CD4-positive, alpha-beta T cell treated with Interferon alpha-2 for 1 hour (primary cell): Measurements from ENCODE around the gene GNPAT.

Source experiments
- DNase-seq, 2 donors: peaks; one replicate each; pipeline ENCODE4 v3.0.0-alpha.2; 2020 to 2022

GNPAT gene

DNA sequence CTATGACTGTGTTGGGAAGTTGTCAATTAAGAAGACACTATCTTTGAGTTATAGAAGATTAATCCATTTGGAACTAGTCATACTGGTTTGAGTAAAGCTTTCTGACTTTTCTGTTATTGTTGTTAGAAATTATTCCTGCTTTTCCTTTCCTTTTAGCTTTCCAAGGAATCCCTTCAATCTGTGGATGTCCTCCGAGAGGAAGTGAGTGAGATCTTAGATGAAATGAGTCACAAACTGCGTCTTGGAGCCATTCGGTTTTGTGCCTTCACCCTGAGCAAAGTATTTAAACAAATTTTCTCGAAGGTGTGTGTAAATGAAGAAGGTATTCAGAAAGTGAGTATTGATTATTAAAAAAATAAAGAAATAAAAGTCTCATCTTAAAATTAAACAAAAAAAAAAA is 19.3 kb downstream of the GNPAT start:
- DNase-seq: no peak

DNA sequence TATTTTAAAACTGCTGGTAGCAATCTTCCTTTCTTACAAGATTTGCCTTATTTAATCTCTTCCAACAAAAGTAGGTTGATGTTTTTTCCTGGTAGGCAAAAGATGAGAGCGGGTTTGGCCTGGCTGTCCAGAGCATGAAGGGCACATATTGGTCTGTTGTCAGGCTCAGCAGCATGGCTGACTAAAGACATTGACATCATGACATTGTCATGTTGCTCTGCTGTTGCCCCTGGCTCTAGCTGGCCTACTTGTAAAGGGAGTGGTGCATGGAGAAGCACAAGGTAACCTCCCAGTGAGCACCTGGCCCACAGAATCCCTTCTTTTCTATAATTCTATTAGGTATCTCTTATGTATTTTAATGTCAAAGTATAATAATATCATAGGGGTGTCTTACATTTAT is 23.6 kb downstream of the GNPAT start:
- DNase-seq: no peak

DNA sequence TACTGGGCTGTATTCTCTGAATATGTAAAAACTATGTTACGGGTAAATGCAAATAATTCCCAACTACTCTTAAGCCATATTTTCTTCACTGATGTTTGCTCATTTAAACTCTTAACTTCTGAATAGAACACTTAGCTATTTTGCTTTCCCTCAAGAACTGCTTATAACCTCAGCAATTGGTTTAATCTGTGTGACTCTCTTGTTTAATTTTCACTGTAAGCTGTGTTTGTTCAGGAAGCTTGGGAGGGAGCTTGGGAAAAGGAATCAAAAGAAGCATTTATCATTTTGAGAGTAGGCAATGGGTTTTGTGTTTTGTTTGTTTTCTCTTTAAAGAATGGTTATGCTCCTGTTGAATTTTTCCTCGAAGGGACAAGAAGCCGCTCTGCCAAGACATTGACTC is 24.4 kb downstream of the GNPAT start:
- DNase-seq: no peak

DNA sequence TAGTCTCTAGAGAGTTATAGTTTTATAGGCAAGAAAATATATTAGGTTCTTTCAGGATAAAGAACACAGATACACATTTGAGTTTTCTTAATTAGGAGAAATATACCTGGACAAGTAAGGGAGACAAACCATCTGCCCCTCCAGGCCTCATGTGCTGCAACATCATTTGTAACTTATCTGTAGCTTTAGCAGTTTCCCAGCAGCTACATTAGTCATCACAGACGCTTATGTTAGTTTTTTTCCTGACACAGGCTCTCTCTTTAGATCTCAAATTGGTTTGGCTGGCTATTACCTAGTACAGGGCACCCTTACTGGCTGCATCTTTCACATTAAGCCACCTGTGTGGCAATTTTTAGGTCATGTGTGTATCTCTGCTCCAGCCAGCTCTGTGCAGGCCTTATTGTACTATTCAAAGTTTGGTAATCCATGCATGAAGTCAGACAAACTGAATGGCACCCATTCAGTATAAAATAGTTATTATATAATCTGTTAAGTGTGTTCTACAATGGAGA is 25.9 kb downstream of the GNPAT start:
- DNase-seq: no peak

DNA sequence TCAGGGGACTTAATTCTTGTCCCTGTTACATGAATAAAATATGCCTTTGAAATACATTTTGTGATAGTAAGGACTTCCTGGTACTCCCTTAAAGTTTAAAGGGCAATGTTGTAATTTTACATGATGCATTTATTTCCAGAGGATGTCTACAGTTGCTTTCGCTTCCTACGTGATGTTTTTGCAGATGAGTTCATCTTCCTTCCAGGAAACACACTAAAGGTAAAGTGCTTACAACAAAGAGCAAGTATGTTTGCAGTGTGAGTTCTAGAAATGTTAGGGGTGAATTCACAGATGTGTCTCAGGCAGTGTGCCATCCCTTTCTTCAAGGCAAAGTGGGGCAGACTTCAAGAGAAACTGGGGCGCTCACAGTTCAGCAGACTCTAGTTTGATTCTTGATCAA is 31.2 kb downstream of the GNPAT start:
- DNase-seq: peak in 1 of 2 donors; percentile 8

DNA sequence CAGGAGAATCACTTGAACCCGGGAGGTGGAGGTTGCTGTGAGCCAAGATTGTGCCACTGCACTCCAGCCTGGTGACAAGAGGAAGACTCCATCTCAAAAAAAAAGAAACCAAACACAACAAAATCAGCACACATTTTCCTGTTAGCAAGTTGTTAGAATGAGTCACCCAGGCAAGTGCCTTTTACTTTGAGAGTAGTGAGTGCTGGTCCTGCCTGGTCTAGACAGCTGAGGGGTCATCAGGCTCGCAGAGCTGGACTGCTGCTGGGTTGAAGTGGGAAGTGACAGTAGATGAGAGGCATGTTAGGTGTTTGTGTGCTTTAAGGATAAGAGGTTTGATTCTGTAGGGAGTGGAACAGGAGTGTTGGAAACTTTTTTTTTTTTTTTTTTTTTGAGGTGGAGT is 31.9 kb downstream of the GNPAT start:
- DNase-seq: no peak

DNA sequence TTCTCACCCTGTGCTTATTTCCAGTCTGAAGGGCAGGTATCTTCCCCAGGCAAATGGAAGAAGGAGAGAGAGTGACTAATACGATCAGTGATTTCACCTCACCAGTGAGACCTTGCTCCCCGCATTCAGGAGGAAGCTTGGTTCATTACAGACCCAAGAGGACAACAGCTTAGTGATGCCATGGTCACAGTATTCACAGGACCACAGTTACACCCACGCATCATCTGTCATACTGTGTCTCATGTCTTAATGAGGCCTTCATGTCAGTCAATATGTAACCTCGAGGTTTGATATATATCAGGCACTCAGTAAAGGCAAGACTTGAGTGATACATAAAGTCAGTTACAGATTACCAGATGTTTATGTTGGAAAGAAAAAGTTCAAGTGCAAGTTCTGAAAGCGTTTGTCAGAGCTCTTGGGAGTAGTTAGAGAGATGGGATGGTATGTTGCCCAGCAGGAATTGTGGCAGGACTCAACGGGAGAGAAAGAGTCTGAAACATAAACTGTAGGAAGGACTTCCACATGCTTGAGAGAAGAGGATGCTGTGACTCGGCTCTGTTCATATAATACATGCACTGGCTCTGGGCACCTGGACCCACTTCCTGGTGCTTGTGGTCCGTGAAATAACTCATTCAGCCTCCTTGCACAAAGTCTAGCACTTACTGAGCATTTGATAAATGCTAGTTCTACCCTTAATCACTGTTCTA is 33.3 kb downstream of the GNPAT start:
- no peak for DNase-seq

DNA sequence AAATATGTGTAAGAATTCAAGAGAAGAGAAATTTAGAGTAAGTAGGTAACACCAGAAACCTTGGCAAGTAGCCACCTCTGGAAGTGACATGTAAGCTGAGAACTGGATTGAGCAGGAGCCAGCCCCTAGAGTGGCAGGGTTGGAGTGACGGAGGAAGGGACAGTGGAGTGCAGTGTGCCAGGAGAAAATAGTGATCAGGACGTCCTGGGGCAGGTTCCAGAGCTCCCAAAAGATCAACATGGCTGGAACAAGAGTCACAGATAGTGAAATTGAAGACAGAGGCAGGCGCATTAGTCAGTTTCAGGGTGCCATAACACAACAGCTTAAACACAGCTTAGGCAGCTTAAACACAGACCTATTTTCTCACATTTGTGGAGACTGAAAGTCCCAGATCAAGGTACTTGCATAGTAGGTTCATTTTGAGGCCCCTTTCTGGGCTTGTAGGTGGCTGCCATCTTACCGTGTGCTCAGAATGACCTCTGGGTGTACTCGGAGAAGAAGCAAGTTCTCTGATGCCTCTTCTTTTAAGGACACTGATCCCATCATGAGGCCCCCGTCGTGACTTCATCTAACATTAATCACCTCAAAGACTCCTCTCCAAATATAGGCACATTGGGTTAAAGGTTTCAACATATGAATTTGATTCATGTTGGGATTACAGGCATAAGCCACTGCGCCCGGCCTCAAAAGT is 37.2 kb downstream of the GNPAT start:
- no peak for DNase-seq

DNA sequence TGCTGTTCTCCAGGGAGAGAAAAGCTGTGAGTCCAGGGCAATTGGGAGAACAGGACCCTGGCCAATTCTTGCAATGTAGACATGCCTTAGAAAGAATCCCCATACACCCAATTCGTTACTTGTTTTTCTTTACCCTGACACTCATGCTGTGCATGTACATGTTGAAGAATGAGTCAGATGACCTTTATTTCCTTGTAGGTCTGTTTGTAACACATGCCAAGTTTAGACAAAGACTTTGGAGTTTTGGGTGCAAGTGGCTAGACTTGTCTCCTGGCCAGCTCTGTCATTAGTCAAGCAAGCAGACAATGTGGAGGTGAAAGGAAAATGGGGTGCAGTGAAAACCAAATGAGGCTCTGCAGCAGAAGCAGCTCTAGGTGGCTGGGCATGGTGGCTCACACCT is 38.1 kb downstream of the GNPAT start:
- DNase-seq: no peak

DNA sequence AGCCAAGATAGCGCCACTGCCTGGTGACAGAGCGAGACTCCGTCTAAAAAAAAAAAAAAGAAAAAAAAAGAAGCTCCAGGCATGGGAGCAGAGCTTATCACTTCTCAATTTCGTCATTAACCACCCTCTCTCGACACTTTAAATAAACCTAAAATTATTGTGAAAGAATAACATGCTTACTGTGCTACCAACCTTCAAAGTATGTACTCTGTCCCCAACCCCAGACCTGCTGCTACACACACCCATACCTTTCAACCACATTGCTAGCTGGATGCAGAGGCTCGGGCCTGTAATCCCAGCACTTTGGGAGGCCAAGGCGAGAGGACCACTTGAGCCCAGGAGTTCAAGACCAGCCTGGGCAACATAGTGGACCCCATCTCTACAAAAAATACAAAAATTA is 38.7 kb downstream of the GNPAT start:
- DNase-seq: no peak

DNA sequence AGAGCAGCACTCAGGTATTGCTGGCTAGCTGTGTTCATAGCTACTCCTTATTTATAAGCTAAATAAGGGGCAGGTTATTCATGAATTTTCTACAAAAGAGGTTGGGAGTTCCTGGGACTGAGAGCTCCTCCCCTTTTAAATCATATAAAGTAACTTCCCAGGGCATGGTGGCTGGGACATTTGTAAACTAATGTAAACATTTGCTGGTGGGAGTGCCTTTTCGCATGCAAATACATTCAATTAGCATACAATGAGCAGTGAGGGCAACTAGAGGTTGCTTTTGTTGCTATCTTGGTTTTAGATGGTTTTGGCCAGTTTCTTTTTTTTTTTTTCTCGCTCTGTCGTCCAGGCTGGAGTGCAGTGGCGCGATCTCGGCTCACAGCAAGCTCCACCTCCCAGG is 43.4 kb downstream of the GNPAT start:
- no peak for DNase-seq

DNA sequence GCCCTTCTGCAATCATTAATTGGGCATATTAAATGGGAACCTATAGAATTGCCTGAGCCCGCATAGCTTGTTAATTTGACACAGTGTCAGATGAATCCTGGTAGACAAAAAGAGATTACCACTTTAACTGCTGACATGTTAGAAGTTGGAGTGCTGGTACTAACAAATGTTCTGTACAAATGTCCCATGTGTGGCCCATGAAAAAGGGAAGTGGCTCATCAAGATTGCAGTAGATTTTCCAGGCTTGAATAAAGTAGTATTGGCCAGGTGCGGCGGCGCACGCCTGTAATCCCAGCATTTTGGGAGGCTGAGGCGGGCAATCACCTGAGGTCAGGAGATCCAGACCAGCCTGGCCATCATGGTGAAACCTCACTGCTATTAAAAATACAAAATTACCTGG is 45.6 kb downstream of the GNPAT start:
- no peak for DNase-seq

DNA sequence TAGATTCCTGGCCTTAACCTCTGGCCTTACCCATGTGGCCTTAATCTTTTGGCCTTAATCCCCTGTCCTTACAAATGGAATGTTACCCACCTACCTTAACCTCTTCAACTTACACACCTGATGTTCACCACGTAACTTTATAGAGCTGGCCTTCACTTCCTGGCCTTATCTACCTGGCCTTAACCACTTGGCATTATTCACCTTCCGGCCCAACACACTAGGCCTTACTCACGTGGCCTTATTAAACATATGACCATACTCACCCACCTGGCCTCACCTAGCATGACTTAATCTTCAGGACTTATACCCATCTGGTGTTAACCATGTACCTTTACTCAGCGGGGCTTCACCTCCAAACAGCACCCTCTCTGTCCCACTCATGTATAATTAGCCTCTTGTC is 54.9 kb downstream of the GNPAT start:
- no peak for DNase-seq

DNA sequence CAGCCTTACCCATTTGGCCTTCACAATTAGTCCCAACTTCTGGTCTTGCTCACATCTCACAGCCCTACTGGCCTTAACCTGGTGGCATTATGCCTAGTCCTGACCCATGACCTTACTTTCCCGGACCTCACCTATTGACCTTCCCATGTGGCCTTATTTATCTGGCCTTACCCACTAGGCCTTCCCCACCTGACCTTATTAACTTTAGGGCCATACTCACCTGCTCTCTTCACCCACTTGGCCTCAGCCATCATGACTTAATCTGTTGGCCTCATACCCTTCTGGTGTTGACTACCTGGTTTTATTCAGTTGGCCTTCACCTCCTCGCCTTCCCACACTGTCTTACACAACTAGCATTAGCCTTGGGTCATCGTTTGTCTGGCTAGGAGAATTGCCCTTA is 61.0 kb downstream of the GNPAT start:
- no peak for DNase-seq

DNA sequence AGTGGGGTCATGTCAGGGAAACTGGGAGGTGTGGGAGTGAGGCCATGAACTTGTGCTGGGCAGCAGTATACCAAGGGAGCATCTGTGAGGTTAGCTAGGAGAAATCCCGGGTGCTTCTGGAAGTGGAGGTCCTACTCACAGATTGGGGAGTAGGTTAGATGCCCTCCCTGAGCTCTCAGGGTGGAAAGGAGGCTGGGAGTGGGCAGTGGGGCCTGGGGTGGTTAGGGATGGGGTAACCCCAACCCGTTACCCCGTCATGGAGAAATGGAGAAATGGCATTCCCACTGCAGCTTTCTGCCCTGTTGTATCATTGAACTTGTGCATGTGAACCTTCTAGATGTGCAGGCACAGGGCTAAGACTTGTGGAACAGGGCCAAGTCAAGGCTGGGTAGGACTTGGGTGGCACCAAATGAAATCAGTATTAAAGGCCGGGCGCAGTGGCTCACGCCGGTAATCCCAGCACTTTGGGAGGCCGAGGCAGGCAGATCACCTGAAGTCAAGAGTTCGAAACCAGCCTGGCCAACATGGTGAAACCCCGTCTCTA is 69.5 kb downstream of the GNPAT start:
- DNase-seq: no peak

DNA sequence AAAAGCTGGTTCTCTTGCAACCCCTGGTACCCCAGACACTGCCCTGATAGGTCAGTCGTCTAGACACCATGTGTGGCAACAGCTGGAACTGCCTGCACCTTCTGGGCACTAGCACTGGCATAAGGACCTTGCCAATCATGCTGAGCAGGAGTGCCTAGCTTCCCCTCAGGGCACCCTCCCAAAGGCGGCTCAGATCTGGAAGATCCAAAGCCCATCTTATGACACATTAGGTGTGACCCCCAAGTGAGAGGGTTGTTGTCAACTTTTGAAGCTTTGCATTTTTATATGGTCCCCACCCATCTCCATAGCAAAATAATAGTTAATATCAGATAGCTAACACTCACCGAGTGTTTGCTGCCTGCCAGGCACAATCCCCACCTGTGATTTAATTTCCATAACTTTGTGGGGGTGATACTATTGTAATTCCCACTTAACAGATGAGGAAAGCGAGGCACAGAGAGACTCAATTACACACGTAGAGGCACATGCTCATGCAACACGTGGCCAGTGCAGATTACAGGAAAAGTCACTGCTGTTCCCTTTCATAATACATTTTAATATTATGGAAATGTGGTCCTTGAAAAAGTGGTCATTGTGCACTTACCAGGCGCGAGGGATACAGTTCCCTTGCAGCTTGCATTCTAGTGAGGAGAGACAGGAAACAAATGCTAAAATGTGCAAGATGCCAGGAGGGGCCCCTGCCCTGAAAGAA is 70.9 kb downstream of the GNPAT start:
- DNase-seq: no peak

DNA sequence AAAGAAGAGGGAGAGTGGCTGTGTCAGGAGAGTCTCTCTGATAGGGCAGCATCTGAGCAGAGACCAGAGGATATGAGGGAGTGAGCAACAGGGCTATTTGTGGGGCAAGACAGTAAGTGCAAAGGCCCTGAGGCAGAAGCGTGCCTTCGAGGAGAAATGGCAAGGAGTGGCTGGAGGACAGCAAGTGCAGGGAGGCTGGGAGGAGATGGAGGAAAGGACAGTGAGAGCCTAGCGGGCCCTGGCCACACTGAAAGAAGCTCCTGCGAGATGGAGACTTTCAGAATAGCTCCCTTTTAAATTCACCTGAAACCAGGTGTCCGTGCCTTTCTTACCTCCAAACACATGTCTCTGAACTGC is 71.4 kb downstream of the GNPAT start:
- DNase-seq: no peak

DNA sequence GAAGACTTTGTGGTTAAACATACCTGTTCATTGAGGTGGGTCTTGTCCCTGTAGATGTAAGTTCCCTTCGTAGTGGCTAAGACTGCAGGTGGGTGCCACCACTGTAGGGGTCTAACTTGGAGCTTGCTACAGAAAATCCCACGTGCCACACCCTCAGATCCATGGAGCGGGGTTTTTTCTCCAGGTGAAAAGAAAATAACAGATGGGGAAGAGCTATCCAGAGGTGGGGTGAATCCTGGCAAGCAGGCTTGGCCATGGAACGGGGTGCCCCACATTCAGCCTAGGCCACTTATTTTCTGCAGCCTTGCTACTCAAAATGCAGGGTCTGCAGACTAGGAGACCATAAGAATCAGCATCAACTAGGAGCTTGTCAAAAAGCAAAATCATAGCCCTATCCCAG is 72.6 kb downstream of the GNPAT start:
- no peak for DNase-seq

DNA sequence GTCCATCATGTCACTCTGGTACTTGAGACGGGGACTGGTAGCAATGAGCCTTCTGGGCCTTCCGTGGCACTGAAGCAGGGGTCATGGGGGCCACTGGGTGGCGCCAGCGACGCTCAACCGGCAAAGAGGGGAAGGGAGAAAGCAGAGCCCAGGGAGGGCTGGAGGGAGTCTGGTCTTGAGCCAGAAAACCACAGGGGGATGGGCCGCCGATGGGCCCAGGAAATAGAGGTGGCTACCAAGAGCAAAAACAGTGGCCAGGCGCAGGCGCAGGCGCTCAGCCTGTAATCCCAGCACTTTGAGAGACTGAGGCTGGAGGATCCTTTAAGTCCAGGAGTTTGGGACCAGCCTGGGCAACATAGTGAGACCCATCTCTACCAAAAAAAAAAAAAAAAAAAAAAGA is 74.9 kb downstream of the GNPAT start:
- DNase-seq: peak; percentile 27 to 48

DNA sequence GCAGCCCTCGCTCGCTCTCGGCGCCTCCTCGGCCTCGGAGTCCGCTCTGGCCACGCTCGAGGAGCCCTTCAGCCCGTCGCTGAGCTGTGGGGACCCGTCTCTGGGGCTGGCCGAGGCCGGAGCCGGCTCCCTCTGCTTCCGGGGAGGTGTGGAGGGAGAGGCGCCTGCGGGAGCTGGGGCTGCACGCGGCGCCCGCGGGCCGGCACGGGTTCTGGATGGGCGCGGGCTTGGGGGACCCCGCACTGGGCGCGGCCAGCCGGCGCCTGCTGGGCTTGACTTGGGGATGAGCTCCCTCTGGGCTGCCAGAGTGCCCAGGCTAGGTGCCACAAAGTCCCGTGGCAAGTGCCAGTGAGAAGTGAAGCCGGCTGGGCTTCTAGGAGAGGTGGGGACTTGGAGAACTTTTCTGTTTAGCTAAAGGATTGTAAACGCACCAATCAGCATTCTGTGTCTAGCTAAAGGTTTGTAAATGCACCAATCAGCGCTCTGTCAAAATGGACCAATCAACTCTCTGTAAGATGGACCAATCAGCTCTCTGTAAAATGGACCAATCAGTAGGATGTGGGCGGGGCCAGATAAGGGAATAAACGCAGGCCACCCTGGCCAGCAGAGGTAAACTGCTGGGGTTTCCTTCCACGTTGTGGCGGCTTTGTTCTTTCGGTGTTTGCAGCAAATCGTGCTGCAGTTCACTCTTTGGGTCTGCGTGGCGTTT is 76.4 kb downstream of the GNPAT start:
- no peak for DNase-seq

DNA sequence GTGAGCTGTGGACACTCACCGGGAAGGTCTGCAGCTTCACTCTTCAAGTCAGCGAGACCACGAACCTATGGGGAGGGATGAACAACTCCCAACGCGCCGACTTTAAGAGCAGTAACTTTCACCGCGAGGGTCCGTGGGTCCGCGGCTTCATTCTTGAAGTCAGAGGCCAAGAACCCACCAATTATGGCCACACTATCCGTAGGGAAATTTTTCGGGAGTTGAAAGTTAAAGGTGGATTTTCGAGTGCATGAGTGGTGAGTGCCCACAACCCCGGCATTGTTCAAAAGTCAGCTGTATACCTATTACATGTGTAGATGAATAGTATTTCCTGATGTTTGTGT is 77.0 kb downstream of the GNPAT start:
- no peak for DNase-seq

DNA sequence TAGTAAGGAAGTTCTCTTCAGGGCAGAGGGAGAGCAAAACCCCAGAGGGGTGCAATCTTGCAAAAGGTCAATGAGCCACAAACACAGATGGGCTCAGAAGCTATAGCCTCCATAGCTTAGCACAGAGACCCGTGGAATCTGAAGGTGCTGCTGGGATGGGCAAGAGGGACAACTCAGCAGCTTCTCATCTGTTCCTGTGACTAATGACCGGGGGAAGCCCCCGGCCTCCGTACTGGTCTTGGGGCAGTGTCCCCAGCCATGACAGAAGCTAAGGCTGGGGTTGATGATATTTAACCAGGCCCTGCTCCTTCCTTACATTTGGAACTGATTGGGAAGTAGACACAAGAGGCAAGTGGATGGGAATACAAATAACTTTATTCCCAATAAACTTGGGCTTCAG is 77.6 kb downstream of the GNPAT start:
- DNase-seq: no peak

DNA sequence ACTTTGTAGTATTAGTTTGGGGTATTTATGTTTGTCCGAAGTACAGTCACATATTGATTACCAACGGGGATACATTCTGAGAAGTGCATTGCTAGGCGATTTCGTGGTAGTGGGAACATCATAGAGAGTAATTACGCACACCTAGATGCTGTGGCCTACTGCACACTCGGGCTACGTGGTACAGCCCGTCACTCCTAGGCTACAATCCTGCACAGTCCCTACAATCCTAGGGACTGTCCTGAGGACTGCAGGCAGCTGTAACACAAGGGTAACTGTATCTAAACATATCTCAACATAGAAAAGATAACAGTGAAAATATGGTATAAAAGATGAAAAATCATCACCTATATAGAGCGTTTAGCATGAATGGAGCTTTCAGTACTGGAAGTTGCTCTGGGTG is 78.1 kb downstream of the GNPAT start:
- DNase-seq: no peak
